ENCODE data around the gene BCAN.

- no peak for TF ChIP-seq CTCF (conservative IDR thresholded peaks at IDR 0.05)
- no peak for TF ChIP-seq EZH2 (IDR thresholded peaks at IDR 0.05; ENCODE audit: low read depth)
Observed at GRCh38 chr1:156624814-156625435, 17.0 kb upstream of the BCAN start.
